Adrenal gland (tissue), 12 donors: ENCODE results near the gene ST8SIA6. TPM values are rescaled to one million over a fixed set of nuclear protein-coding genes. Genes with fewer than 3 reads are reported as not detected.

Experiments used
- DNase-seq, 7 donors: peaks; one replicate each; pipeline ENCODE4 v3.0.0-alpha.2; 2019 to 2020
- H3K27ac ChIP-seq, 5 donors: fragments of 200-600 bp; sonication (generic) in 4 of 5; 1 replicate in 3 of 5; 2 replicates in 2 of 5; pipeline versions ENCODE4 v1.5.1 to v1.8.0; 2016 to 2020; ENCODE audit warnings: mild to moderate bottlenecking in 1 of 5
- H3K27me3 ChIP-seq: fragments of 200-600 bp; 2 replicates; pipeline ENCODE4 v1.8.0; 2021
- H3K36me3 ChIP-seq, 2 donors: fragments of 200-600 bp; replicated peaks in 1 of 2; 1 replicate in 1 of 2; 2 replicates in 1 of 2; pipeline versions ENCODE4 v1.5.1 to v1.8.0; 2018 to 2022
- H3K4me1 ChIP-seq, 2 donors: fragments of 200-600 bp; replicated peaks in 1 of 2; 1 replicate in 1 of 2; 2 replicates in 1 of 2; pipeline versions ENCODE4 v1.5.1 to v1.8.0; 2018 to 2021
- H3K4me3 ChIP-seq, 4 donors: fragments of 200-600 bp; sonication (generic) in 3 of 4; one replicate each; pipeline ENCODE4 v1.5.1; 2016 to 2018
- H3K9me3 ChIP-seq, 3 donors: fragments of 200-600 bp; sonication (generic) in 1 of 3; replicated peaks in 1 of 3; 1 replicate in 2 of 3; 2 replicates in 1 of 3; pipeline versions ENCODE4 v1.5.1 to v1.8.0; 2016 to 2021
- CTCF ChIP-seq, 6 experiments: fragments of 450-650 bp in 4 of 6; fragments of 200-600 bp in 2 of 6; sonication (generic) in 1 of 6; IDR thresholded peaks; 1 replicate in 5 of 6; 2 replicates in 1 of 6; pipeline versions ENCODE4 v1.5.1 to v1.8.0; 2016 to 2021; ENCODE audit warnings: antibody characterized with exemption in 6 of 6, mild to moderate bottlenecking in 2 of 6, moderate library complexity in 1 of 6
- POLR2A ChIP-seq, 2 donors: fragments of 450-650 bp; IDR thresholded peaks; one replicate each; pipeline ENCODE4 v1.6.1; 2017; ENCODE audit warnings: antibody characterized with exemption in 2 of 2, mild to moderate bottlenecking in 2 of 2, moderate library complexity in 1 of 2
- WGBS, 4 donors: extraction: QIAGEN DNeasy Blood & Tissue Kit in 2 of 4; methylation state at CpG; one replicate each; pipeline versions ENCODE4 v1.1.5 to v1.1.7; 2013 to 2017; 5-methylcytosine and 5-hydroxymethylcytosine counted together
- intact Hi-C, 2 donors: fragments of 100-400 bp; cut with DNase I; formaldehyde crosslinking; loops; one replicate each; pipeline versions ENCODE4 v1.14.1 to v1.15.0; 2022 to 2023
- polyA plus RNA-seq, 3 donors: library from polyadenylated mRNA; stranded (reverse); fragments of 200-250 nt in 2 of 3; fragments of 350-450 nt in 1 of 3; fragmentation: Illumina TruSeq in 1 of 3; extraction: RNeasy Lipid Tissue Mini Kit (QIAGEN cat#74804) in 1 of 3; gene quantifications; one replicate each; pipeline ENCODE4 v1.2.3, GENCODE V29; 2013 to 2014
- small RNA-seq, 2 donors: library from RNA; depleted of rRNA; stranded (forward); fragments of <200 nt; gene quantifications; one replicate each; pipeline ENCODE3, GENCODE V24; 2016
- total RNA-seq, 9 donors: library from RNA; depleted of rRNA in 4 of 9; stranded (reverse); fragments of >200 nt in 4 of 9; fragments of 120-200 nt in 1 of 9; fragmentation: NEBNext Ultra II Directional in 1 of 9; extraction: Animal tissue kit (Norgen Biotek cat#: 25700) in 1 of 9; gene quantifications; one replicate each; pipeline versions ENCODE4 v1.1.0 to v1.2.4, GENCODE V29; 2013 to 2023
- donor health status: healthy with polysubstance abuse.
- donor health status: Bipolar disorder and iron deficiency.
- donor health status: DM: yes; HTN: yes; CAD: no.
- donor health status: DM: no; HTN: no; CAD: no.
- donor health status: DM: no; HTN: no; CAD: no.
- donor health status: DM: yes; HTN: yes; CAD: no.

ST8SIA6 gene
- total and polyA plus RNA-seq, 12 donors = 0.13 to 3.4 (median 0.54) TPM; not detected in 1

DNA sequence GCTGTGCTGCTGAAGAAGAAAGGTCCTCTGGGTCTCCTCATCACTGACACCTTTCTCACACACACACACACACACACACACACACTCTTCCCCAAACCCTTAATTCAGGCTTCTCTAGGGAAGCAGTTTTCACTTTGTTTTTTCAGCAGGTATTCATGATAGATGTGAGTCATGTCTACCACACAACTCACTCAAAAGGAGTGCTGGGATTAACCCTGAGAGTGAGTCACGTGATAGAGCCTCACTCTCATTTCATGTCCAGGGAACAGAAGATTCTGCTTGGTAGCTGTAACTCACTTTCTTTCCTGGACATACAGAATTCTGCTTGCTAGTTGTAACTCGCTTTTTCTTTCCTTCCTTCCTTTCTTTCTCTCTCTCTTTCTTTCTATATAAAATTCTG lies 181.0 kb downstream of the ST8SIA6 start:
- TF ChIP-seq CTCF (IDR thresholded peaks at IDR 0.05) = no peak
- TF ChIP-seq POLR2A (IDR thresholded peaks at IDR 0.05) = no peak
- H3K4me1 ChIP-seq = no peaks in the 10 kb centered on the region
- WGBS, 4 donors = 55 to 70% (median 66%) methylated on average over 2 of the region's 2 CpGs

GRCh38 chr10:17272648-17273047 lies 181.7 kb downstream of the ST8SIA6 start:
- Histone ChIP-seq H3K27ac (no peak overlapping the region), H3K36me3 (no peaks in the 10 kb centered on the region), H3K9me3 (peaks cover 0 to 2% (median 0%) of the 10 kb centered on the region in 3 donors), H3K4me1 (no peaks in the 10 kb centered on the region), H3K4me3 (no peak overlapping the region), H3K27me3 (no peaks in the 10 kb centered on the region)
- intact Hi-C loops = loop anchor here in 1 of 2 donors (10.0 kb wide), 1 partner anchor 1138 kb away; no protein-coding TSS in a partner anchor
- no peak for DNase-seq
- no peak for TF ChIP-seq CTCF (IDR thresholded peaks at IDR 0.05)
- no peak for TF ChIP-seq POLR2A (IDR thresholded peaks at IDR 0.05)
- 93 to 96% (median 94%) methylated on average over 12 of the region's 12 CpGs for WGBS, 4 donors

More for the DNA sequence above, 181.0 kb downstream of the ST8SIA6 start:
- H3K4me3 ChIP-seq = no peak overlapping the region
- H3K9me3 ChIP-seq = peaks cover 0 to 4% (median 0%) of the 10 kb centered on the region in 3 donors
- intact Hi-C loops = loop anchor here in 1 of 2 donors (10.0 kb wide), 1 partner anchor 1139 kb away; no protein-coding TSS in a partner anchor
- no peak for DNase-seq
- H3K27ac ChIP-seq = no peak overlapping the region
- no peaks in the 10 kb centered on the region for H3K36me3 ChIP-seq
- no peaks in the 10 kb centered on the region for H3K27me3 ChIP-seq

Small RNA genes lying within 50 kb of the gene (small RNA-seq; reads per million reads assigned to genes)
- gene RF00019 = 0 reads per million in 2 donors

Other genes with a start within 250 kb of the ST8SIA6 start
- gene VIM, start 226.4 kb downstream of the ST8SIA6 start, total RNA-seq = 1,000 to 10,000 TPM in 4 of 9 donors, 100 to 1,000 TPM in 5; 200 to 1,377 (median 837) TPM
- gene VIM, start 226.4 kb downstream of the ST8SIA6 start, polyA plus RNA-seq = 100 to 1,000 TPM; 322 to 882 (median 377) TPM
- gene HACD1, start 162.8 kb upstream of the ST8SIA6 start, total RNA-seq = 10 to 100 TPM in 8 of 9 donors, 1 to 10 TPM in 1; 1.4 to 23.1 (median 17.0) TPM
- gene HACD1, start 162.8 kb upstream of the ST8SIA6 start, polyA plus RNA-seq = 10 to 100 TPM; 20.1 to 21.9 (median 21.6) TPM
- gene STAM, start 189.6 kb upstream of the ST8SIA6 start, total RNA-seq = 10 to 100 TPM; 22.4 to 37.0 (median 27.7) TPM
- gene STAM, start 189.6 kb upstream of the ST8SIA6 start, polyA plus RNA-seq = 10 to 100 TPM; 10.3 to 58.4 (median 13.3) TPM